OCI-LY3 (cell line): ENCODE results near the gene LACTBL1.

Experiments
- CTCF ChIP-seq: fragments of 200-600, 300-600 bp; sonication (generic); IDR thresholded peaks from 2 replicates; pipeline ENCODE4 v1.5.1; 2014; ENCODE audit warnings: antibody characterized with exemption, low read length, low read depth
- EZH2phosphoT487 ChIP-seq: fragments of 200-600 bp; shearing (Covaris generic); IDR thresholded peaks from 2 replicates; pipeline ENCODE4 v1.6.1; 2018; ENCODE audit warnings: antibody characterized with exemption, mixed run types, low read depth

- no peak for TF ChIP-seq CTCF
- no peak for TF ChIP-seq EZH2phosphoT487
Observed at GRCh38 chr1:22971161-22971560, 1.5 kb downstream of the LACTBL1 start.
